CD4-positive, CD25-positive, alpha-beta regulatory T cell (primary cell): ENCODE results near the gene FBXO3. TPM values are rescaled to one million over a fixed set of nuclear protein-coding genes. Genes with fewer than 3 reads are reported as not detected.
"Not testable (repeated sequence)": the region's sequence is repeated elsewhere in the genome, so short reads cannot be mapped to it uniquely, and the experiment has no call there.

Experiments used
- ATAC-seq, 2 donors: fragments of 150-1000 bp; cut with Tn5 transposase; one replicate each; pipeline ENCODE4 v1.10.0; 2021; ENCODE audit warnings: low read depth in 2 of 2, moderate number of reproducible peaks in 2 of 2, moderate library complexity in 1 of 2
- DNase-seq, 3 donors: peaks; one replicate each; pipeline versions ENCODE4 v3.0.0 to v3.0.0-alpha.2; 2012 to 2022; ENCODE audit warnings: mixed read lengths in 1 of 3
- H3K27ac ChIP-seq: one replicate; pipeline ENCODE4 v1.7.0; 2013; ENCODE audit warnings: mild to moderate bottlenecking, low read length; ENCODE audit not compliant: insufficient read depth, poor library complexity, severe bottlenecking
- H3K27me3 ChIP-seq: one replicate; pipeline ENCODE4 v1.7.0; 2013; ENCODE audit warnings: low read length; ENCODE audit not compliant: control insufficient read depth, insufficient read depth
- H3K36me3 ChIP-seq: one replicate; pipeline ENCODE4 v1.7.0; 2013; ENCODE audit warnings: mild to moderate bottlenecking, low read length, moderate library complexity; ENCODE audit not compliant: control insufficient read depth, insufficient read depth
- H3K4me1 ChIP-seq: 2 replicates; pipeline ENCODE4 v1.7.0; 2013; ENCODE audit warnings: mild to moderate bottlenecking, low read length; ENCODE audit not compliant: insufficient read depth, control insufficient read depth, poor library complexity, severe bottlenecking
- H3K4me3 ChIP-seq: one replicate; pipeline ENCODE4 v1.7.0; 2013; ENCODE audit warnings: low read depth, mild to moderate bottlenecking, low read length, moderate library complexity
- H3K9me3 ChIP-seq, 2 experiments: 1 replicate in 1 of 2; 2 replicates in 1 of 2; pipeline ENCODE4 v1.7.0; 2013; ENCODE audit warnings: low read length in 2 of 2, mild to moderate bottlenecking in 1 of 2, moderate library complexity in 1 of 2; ENCODE audit not compliant: control insufficient read depth in 2 of 2
- H3K27ac Mint-ChIP-seq, 3 donors: one replicate each; pipeline ENCODE4 v1.8.0; 2020 to 2022; ENCODE audit warnings: mild to moderate bottlenecking in 3 of 3, mixed read lengths in 3 of 3, moderate library complexity in 2 of 3
- H3K27me3 Mint-ChIP-seq: one replicate; pipeline ENCODE4 v1.8.0; 2022; ENCODE audit warnings: mild to moderate bottlenecking, mixed read lengths
- H3K36me3 Mint-ChIP-seq: one replicate; pipeline ENCODE4 v1.8.0; 2020; ENCODE audit warnings: mixed read lengths
- H3K4me1 Mint-ChIP-seq, 4 donors: one replicate each; pipeline ENCODE4 v1.8.0; 2020 to 2022; ENCODE audit warnings: mixed read lengths in 4 of 4, mild to moderate bottlenecking in 1 of 4
- H3K4me3 Mint-ChIP-seq, 4 donors: one replicate each; pipeline ENCODE4 v1.8.0; 2020 to 2022; ENCODE audit warnings: mild to moderate bottlenecking in 4 of 4, mixed read lengths in 4 of 4, moderate library complexity in 3 of 4
- H3K9me3 Mint-ChIP-seq, 7 donors: one replicate each; pipeline ENCODE4 v1.8.0; 2020 to 2022; ENCODE audit warnings: mixed read lengths in 7 of 7, mild to moderate bottlenecking in 3 of 7, moderate library complexity in 2 of 7
- polyA plus RNA-seq, 4 donors: library from polyadenylated mRNA; unstranded; fragments of 300-500 nt; fragmentation: Illumina TruSeq; gene quantifications; one replicate each; pipeline ENCODE4 v1.2.3, GENCODE V29; 2021
- total RNA-seq: library from RNA; stranded (reverse); gene quantifications from one replicate; pipeline ENCODE4 v1.2.3, GENCODE V29; 2022

The FBXO3 gene, protein sequence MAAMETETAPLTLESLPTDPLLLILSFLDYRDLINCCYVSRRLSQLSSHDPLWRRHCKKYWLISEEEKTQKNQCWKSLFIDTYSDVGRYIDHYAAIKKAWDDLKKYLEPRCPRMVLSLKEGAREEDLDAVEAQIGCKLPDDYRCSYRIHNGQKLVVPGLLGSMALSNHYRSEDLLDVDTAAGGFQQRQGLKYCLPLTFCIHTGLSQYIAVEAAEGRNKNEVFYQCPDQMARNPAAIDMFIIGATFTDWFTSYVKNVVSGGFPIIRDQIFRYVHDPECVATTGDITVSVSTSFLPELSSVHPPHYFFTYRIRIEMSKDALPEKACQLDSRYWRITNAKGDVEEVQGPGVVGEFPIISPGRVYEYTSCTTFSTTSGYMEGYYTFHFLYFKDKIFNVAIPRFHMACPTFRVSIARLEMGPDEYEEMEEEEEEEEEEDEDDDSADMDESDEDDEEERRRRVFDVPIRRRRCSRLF
- total RNA-seq (56.7 TPM), polyA plus RNA-seq (10 to 100 TPM; 48.6 to 57.5 (median 55.7) TPM)

DNA sequence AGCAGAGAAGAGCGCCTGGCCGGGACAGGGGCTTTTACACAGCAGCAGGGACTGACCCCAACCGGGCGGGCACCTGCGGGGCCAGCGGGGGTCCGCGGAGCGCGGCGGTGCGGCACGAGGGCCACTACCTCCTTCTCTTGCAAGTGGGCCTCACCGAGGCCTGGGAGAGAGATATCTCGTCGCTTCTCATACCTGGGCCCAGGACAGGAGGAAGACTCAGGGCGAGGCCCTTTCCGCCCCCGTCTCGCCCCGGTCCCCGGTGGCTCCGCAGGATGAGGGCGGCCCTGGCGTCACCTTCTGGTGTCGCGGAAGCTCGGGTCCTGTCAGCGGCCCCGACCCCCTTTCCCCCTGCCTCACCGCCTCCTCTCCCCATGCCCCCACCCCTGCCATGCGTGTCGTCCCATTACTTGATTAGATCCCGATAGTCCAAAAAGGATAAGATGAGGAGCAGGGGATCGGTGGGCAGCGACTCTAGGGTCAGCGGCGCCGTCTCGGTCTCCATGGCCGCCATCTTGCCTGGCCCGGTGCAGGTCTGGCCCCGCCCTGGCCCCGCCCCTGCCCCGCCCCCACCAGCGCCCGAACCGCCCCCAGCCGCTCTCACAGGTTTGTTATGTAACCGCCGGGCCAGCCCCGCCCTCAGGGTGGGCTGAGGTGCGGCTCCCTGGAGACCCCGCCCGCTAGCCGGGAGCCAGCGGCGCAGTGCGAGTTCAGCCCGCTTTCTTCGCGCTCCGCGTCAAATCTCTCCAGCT is at the start of gene FBXO3:
Gene FBXO3 (minus strand): TSS at position 534 of the 749 bp plus-strand sequence. CDS start 23 bp downstream, at position 511.
- DNase-seq: peak; percentile 88
- peak; percentile 89 to 91 for ATAC-seq
- Histone ChIP-seq H3K27me3 (peaks cover 11% of the 10 kb centered on the region), H3K27ac (peak within 1 kb of the TSS; percentile 77), H3K4me3 (peak within 1 kb of the TSS; percentile 96), H3K36me3 (peaks cover 14% of the 10 kb centered on the region), H3K9me3 (no peaks in the 10 kb centered on the region), H3K4me1 (peaks cover 35% of the 10 kb centered on the region)
- peaks cover 23 to 57% (median 45%) of the 10 kb centered on the region in 4 donors for H3K4me1 Mint-ChIP-seq
- no peaks in the 10 kb centered on the region for H3K9me3 Mint-ChIP-seq
- H3K36me3 Mint-ChIP-seq: peaks cover 10% of the 10 kb centered on the region
- peaks cover 14% of the 10 kb centered on the region for H3K27me3 Mint-ChIP-seq
- H3K4me3 Mint-ChIP-seq: peak within 1 kb of the TSS; percentile 96 to 99 (median 98)
- peak within 1 kb of the TSS; percentile 92 to 98 (median 98) for H3K27ac Mint-ChIP-seq

DNA sequence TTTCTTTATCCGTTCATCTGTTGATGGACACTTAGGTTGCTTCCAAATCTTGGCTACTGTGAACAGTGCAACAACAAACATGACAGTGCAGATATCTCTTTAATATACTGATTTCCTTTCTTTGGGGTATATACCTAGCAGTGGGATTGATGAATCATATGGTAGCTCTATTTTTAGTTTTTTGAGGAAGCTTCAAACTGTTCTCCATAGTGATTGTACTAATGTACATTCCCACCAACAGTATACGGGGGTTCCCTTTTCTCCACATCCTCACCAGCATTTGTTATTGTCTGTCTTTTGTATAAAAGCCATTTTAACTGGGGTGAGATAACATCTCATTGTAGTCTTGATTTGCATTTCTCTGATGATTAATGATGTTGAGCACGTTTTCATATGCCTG is 48.7 kb upstream of the FBXO3 start:
- H3K4me3 ChIP-seq, H3K27ac Mint-ChIP-seq: not testable (repeated sequence)

DNA sequence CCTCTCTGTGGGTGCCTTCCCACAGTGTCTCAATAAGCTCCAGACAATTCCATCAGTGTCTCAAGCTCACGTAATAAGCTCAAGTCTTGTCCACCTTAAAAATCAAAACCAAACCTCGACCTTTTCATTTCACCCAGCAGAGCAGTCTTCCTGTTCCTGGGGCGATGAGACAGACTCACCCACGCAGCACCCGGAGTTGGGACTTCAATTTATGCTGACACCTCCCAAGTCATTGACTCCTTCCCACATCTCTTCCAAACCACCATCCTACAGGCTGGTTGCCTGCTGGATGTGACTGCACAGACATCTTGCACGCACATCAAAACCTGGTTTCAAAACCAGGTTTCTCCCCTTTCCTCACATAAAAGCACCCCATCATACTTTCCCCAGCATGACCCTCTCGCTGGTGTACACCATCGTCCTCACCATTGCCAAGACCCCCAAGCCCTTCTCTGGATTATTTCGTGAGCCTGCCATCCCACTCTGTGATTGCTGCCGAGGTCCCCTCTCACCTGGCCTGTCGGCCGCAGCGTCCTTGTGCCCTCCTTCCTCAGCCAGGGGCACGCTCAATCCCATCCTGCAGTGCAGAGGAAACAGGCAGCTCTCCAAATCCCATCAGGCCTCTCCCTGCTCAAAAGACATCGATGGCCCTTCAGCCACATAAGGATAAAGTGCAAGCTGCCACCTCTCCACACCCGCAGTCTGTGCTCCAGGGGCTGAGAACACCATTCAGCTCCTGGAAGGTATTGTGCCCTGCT is 45.1 kb upstream of the FBXO3 start:
- Mint-ChIP-seq H3K36me3 (no peaks in the 10 kb centered on the region), H3K27me3 (peaks cover 21% of the 10 kb centered on the region), H3K9me3 (no peaks in the 10 kb centered on the region), H3K4me1 (no peaks in the 10 kb centered on the region), H3K27ac (no peak overlapping the region), H3K4me3 (no peak overlapping the region)
- no peaks in the 10 kb centered on the region for H3K4me1 ChIP-seq
- H3K4me3 ChIP-seq: no peak overlapping the region
- ATAC-seq (no peak), DNase-seq (no peak)
- H3K27ac ChIP-seq: no peak overlapping the region
- H3K9me3 ChIP-seq: no peaks in the 10 kb centered on the region
- no peaks in the 10 kb centered on the region for H3K36me3 ChIP-seq
- peaks cover 3% of the 10 kb centered on the region for H3K27me3 ChIP-seq

More for the DNA sequence above, 48.7 kb upstream of the FBXO3 start:
- not testable (repeated sequence) for H3K36me3 ChIP-seq, ATAC-seq, H3K9me3 ChIP-seq, H3K9me3 Mint-ChIP-seq, H3K36me3 Mint-ChIP-seq, H3K27ac ChIP-seq, DNase-seq, H3K4me1 Mint-ChIP-seq, H3K4me1 ChIP-seq, H3K4me3 Mint-ChIP-seq
- H3K27me3 ChIP-seq: peaks cover 13% of the 10 kb centered on the region
- H3K27me3 Mint-ChIP-seq: peaks cover 51% of the 10 kb centered on the region

DNA sequence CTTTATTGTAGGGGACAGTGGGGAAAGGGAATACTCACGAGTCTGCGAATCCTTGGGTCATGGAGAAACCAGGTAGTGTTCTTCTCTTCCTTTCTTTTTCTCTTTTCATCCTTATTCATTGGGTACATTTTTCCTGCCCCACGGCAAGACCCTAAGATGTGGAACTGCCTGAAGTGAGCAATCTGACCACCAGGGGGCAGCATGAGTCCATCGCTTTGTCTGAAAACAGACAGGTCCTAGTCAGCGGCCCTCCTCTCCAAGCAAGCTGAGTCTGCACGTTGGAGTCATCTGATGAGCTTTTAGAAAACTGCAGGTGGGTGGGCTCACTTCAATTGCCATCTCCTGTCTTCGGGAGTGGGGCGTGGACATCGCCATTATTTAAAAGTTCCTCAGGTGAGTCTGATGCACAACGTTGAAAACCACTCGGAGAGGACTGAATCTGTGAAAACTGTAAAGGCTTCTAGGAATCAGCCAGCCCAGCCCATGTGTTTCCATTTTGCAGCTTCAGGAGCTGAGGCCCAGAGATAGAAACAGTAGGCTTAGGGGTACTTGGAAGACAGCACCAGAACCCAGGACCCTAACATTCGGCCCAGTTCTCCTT is 34.0 kb upstream of the FBXO3 start:
- ATAC-seq (peak; percentile 69 to 85), DNase-seq (peak; percentile 67 to 78 (median 72))
- H3K27me3 Mint-ChIP-seq: peaks cover 36% of the 10 kb centered on the region
- Histone ChIP-seq H3K4me3 (no peak overlapping the region), H3K27me3 (peaks cover 8% of the 10 kb centered on the region), H3K9me3 (no peaks in the 10 kb centered on the region), H3K36me3 (no peaks in the 10 kb centered on the region), H3K27ac (no peak overlapping the region), H3K4me1 (no peaks in the 10 kb centered on the region)
- no peaks in the 10 kb centered on the region for H3K36me3 Mint-ChIP-seq
- H3K9me3 Mint-ChIP-seq: no peaks in the 10 kb centered on the region
- peak overlapping the region in 1 of 3 donors; percentile 15 for H3K27ac Mint-ChIP-seq
- no peak overlapping the region for H3K4me3 Mint-ChIP-seq
- H3K4me1 Mint-ChIP-seq: peaks cover 0 to 2% (median 0%) of the 10 kb centered on the region in 4 donors

GRCh38 chr11:33804471-33804870 is 30.2 kb upstream of the FBXO3 start:
- no peak for ATAC-seq
- Histone ChIP-seq H3K9me3 (no peaks in the 10 kb centered on the region), H3K27me3 (peaks cover 30% of the 10 kb centered on the region), H3K4me3 (no peak overlapping the region), H3K4me1 (no peaks in the 10 kb centered on the region), H3K27ac (no peak overlapping the region), H3K36me3 (no peaks in the 10 kb centered on the region)
- H3K4me1 Mint-ChIP-seq: peaks cover 0 to 7% (median 5%) of the 10 kb centered on the region in 4 donors
- H3K27me3 Mint-ChIP-seq: peaks cover 62% of the 10 kb centered on the region
- H3K27ac Mint-ChIP-seq: no peak overlapping the region
- H3K36me3 Mint-ChIP-seq: no peaks in the 10 kb centered on the region
- DNase-seq: no peak
- H3K9me3 Mint-ChIP-seq: no peaks in the 10 kb centered on the region
- no peak overlapping the region for H3K4me3 Mint-ChIP-seq

GRCh38 chr11:33802194-33802950 is 28.1 kb upstream of the FBXO3 start:
- Histone ChIP-seq H3K36me3 (no peaks in the 10 kb centered on the region), H3K9me3 (no peaks in the 10 kb centered on the region), H3K4me1 (no peaks in the 10 kb centered on the region), H3K27me3 (peaks cover 34% of the 10 kb centered on the region), H3K27ac (no peak overlapping the region), H3K4me3 (no peak overlapping the region)
- H3K9me3 Mint-ChIP-seq: no peaks in the 10 kb centered on the region
- DNase-seq (no peak), ATAC-seq (peak; percentile 50 to 65)
- H3K27me3 Mint-ChIP-seq: peaks cover 77% of the 10 kb centered on the region
- no peak overlapping the region for H3K27ac Mint-ChIP-seq
- peaks cover 0 to 6% (median 5%) of the 10 kb centered on the region in 4 donors for H3K4me1 Mint-ChIP-seq
- no peaks in the 10 kb centered on the region for H3K36me3 Mint-ChIP-seq
- peak overlapping the region in 1 of 4 donors; percentile 32 for H3K4me3 Mint-ChIP-seq
